ENCODE data around the gene RAB7A. TPM values are rescaled to one million over a fixed set of nuclear protein-coding genes. Genes with fewer than 3 reads are reported as not detected.

The RAB7A gene
- total and polyA plus RNA-seq, 8 donors: 43.6 to 112 (median 68.7) TPM

DNA sequence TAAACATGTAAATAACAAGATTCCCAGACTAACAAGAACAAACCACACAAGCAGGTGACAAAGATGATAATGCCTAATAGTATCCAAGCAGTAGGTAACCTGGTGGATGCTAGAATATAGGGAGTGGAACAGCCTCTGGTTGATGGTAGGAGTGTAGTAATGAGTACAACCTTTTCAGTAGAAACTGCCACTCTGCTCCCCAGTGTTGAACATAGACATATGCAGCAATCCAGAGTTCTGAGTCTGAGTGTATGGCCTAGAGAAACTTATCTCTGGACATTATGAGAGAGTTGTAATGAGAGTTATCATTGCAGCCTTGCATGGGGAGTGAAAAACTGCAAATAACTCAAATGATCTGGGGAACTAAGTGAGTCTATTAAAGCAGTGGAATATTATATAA, 77.3 kb downstream of the RAB7A start:
- Histone ChIP-seq H3K36me3 (peaks cover 0 to 33% (median 17%) of the 10 kb centered on the region in 3 donors), H3K4me3 (no peak overlapping the region), H3K4me1 (peaks cover 0 to 5% (median 2%) of the 10 kb centered on the region in 3 donors), H3K27me3 (no peaks in the 10 kb centered on the region), H3K27ac (no peak overlapping the region), H3K9me3 (no peaks in the 10 kb centered on the region)
- FAIRE-seq: no peak
- no peak for DNase-seq
- TF ChIP-seq, protein P1, sequence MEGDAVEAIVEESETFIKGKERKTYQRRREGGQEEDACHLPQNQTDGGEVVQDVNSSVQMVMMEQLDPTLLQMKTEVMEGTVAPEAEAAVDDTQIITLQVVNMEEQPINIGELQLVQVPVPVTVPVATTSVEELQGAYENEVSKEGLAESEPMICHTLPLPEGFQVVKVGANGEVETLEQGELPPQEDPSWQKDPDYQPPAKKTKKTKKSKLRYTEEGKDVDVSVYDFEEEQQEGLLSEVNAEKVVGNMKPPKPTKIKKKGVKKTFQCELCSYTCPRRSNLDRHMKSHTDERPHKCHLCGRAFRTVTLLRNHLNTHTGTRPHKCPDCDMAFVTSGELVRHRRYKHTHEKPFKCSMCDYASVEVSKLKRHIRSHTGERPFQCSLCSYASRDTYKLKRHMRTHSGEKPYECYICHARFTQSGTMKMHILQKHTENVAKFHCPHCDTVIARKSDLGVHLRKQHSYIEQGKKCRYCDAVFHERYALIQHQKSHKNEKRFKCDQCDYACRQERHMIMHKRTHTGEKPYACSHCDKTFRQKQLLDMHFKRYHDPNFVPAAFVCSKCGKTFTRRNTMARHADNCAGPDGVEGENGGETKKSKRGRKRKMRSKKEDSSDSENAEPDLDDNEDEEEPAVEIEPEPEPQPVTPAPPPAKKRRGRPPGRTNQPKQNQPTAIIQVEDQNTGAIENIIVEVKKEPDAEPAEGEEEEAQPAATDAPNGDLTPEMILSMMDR (IDR thresholded peaks at IDR 0.05): no peak
- no peak for ATAC-seq
- intact Hi-C loops (cut with DNase I): no loop called here

DNA sequence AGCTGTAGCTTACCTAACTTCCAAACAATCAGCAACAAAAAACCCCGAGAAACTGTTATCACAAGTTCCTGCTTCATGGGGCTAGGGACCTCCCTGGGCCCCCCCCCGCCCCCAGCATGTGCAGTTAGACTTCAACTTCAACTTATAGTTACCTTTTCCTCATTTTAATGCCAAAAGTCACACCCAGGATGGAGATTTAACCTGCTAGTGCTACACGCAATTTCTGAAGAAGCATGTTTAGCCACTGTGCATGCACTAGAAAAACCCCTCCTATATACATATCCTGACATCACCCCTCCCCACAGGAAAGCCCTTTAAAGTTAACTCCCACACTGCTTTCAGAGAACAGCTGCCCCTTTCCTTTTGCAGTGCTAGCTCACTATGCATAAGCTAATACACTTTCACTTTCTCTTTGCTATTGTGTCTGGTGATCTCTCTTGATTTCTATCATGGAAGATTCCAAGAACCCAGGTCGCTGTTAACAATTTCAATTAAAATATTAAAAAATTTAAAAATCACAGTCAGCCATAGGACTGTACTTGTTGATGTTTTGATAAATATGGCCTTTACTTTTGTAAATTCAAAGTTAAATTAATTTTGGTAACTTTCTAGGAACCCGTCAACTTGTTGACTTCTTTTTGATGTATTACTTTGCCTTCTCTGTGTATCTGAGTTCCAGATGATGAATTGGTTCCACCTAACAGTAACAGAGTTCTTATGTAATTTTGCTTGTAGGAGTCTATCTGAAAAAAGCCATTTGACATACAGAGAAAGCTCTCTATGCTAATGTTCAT, 78.2 kb downstream of the RAB7A start:
- ATAC-seq (peak in 3 of 4 donors; percentile 70 to 83 (median 82)), DNase-seq (no peak), FAIRE-seq (peak; percentile 43)
- Histone ChIP-seq H3K4me3 (no peak overlapping the region), H3K27ac (peak overlapping the region in 2 of 4 donors; percentile 5 to 40), H3K4me1 (peaks cover 0 to 5% (median 2%) of the 10 kb centered on the region in 3 donors), H3K9me3 (no peaks in the 10 kb centered on the region), H3K36me3 (peaks cover 0 to 25% (median 15%) of the 10 kb centered on the region in 3 donors), H3K27me3 (no peaks in the 10 kb centered on the region)
- intact Hi-C loops (cut with DNase I): no loop called here
- TF ChIP-seq, protein P1 (IDR thresholded peaks at IDR 0.05): no peak
- 56 to 63% methylated on average over 5 of the region's 5 CpGs for WGBS, 2 donors

DNA sequence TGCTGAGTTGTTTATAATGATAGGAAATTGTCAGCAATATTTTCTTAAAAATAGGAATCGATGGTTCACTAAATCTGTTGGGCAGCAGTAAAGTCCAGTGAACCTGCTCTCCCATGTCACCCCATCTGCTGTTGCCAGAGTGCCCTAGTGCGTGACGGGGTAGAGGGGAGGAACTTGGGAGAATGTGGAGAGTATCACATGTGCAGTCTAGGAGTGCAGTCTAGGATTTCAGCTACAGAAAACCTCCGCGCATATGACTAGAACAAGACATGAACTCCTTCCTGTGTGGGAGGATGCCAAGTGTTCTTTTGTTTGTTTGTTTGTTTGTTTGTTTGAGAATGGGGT, 78.8 kb downstream of the RAB7A start:
- intact Hi-C loops (cut with DNase I): no loop called here
- TF ChIP-seq, protein P1 (IDR thresholded peaks at IDR 0.05): no peak
- no peak overlapping the region for H3K4me3 ChIP-seq
- DNase-seq (no peak), ATAC-seq (peak in 3 of 4 donors; percentile 38 to 62 (median 58)), FAIRE-seq (no peak)
- no peaks in the 10 kb centered on the region for H3K27me3 ChIP-seq
- peaks cover 0 to 20% (median 10%) of the 10 kb centered on the region in 3 donors for H3K36me3 ChIP-seq
- H3K9me3 ChIP-seq: no peaks in the 10 kb centered on the region
- peak overlapping the region in 2 of 4 donors; percentile 5 to 40 for H3K27ac ChIP-seq
- H3K4me1 ChIP-seq: peaks cover 0 to 5% (median 2%) of the 10 kb centered on the region in 3 donors
- 81% methylated on average over 5 of the region's 5 CpGs for WGBS, 2 donors

DNA sequence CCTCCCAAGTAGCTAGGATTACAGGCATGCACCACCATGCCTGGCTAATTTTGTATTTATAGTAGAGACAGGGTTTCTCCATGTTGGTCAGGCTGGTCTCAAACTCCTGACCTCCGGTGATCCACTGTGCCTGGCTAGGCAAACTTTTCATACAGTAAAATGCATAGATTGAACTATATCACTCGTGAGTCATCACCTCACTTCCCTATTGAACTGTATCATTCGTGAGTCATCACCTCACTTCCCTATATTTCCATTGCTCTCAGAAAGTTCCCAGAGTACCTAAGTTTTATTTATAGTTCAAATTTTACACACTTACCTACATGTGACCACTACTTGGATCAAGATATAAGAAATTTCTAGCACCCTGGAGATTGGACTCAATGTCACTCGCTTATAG, 79.8 kb downstream of the RAB7A start:
- H3K27ac ChIP-seq: no peak overlapping the region
- no peak for FAIRE-seq
- 90 to 93% methylated on average over 4 of the region's 4 CpGs for WGBS, 2 donors

More for the DNA sequence above, 79.8 kb downstream of the RAB7A start:
- H3K4me3 ChIP-seq: no peak overlapping the region
- TF ChIP-seq, protein P1 (IDR thresholded peaks at IDR 0.05): no peak
- H3K27me3 ChIP-seq: no peaks in the 10 kb centered on the region
- H3K4me1 ChIP-seq: peaks cover 0 to 5% (median 2%) of the 10 kb centered on the region in 3 donors
- H3K36me3 ChIP-seq: peaks cover 0 to 20% (median 8%) of the 10 kb centered on the region in 3 donors
- intact Hi-C loops (cut with DNase I): no loop called here
- no peak for DNase-seq
- no peaks in the 10 kb centered on the region for H3K9me3 ChIP-seq
- ATAC-seq: no peak

Measured in pancreas (tissue), 10 donors.